Smooth muscle cell of the umbilical artery (primary cell): ENCODE data around the gene KRTAP3-3. TPM values are rescaled to one million over a fixed set of nuclear protein-coding genes. Genes with fewer than 3 reads are reported as not detected.

ENCODE experiments used
- total RNA-seq: library from RNA; depleted of rRNA; stranded (reverse); fragments of >200 nt; gene quantifications from 2 replicates; pipeline ENCODE4 v1.2.3, GENCODE V29; 2014

The KRTAP3-3 gene
- total RNA-seq = not detected in 2 replicates

GRCh38 chr17:40993839-40994238 is at the start of gene KRTAP3-3:
KRTAP3-3 (minus strand) TSS chr17:40994164; CDS start chr17:40994097, 67 bp downstream.

GRCh38 chr17:41040783-41041571 is 47.0 kb upstream of the KRTAP3-3 start, which contains the start of gene KRTAP1-1:
KRTAP1-1 (minus strand) TSS chr17:41041450; CDS start chr17:41041397, 53 bp downstream.

GRCh38 chr17:41034346-41034935 is 40.5 kb upstream of the KRTAP3-3 start, which contains the start of gene KRTAP1-3:
KRTAP1-3 (minus strand) TSS chr17:41034874; CDS start chr17:41034821, 53 bp downstream.

DNA sequence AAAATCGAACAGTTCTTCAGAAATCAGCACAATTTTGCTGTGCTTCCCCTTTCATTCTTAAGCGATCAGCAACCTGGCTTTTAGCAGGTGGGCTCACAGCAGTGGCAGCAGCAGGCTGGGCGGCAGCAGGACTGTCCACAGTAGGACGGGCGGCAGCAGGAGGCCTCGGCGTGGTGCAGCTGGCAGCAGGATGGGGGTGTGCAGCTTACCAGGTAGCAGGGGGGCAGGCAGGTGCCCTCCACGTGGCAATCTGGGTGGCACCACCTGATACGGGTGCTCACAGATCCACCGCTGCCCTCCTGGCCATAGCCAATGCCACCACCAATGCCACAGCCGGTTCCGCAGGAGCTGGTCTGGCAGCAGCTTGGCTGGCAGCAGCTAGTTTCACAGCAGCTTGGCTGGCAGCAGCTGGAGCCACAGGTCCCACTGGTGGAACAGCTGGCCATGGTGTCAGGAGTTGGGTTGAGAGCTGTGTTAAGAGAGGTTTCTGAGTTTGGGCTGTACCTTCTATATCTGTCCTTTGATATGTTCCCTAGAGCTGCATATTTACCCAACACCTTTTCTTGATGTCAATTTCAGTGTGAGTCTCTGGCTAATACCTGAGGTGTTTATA is 35.8 kb upstream of the KRTAP3-3 start, which contains the start of gene KRTAP1-4:
Gene KRTAP1-4 (minus strand): TSS at position 563 of the 613 bp plus-strand sequence. CDS start 117 bp downstream, at position 446.

GRCh38 chr17:41026715-41027471 is 32.9 kb upstream of the KRTAP3-3 start, which contains the start of gene KRTAP1-5:
KRTAP1-5 (minus strand) TSS chr17:41027208; CDS start chr17:41027155, 53 bp downstream.

DNA sequence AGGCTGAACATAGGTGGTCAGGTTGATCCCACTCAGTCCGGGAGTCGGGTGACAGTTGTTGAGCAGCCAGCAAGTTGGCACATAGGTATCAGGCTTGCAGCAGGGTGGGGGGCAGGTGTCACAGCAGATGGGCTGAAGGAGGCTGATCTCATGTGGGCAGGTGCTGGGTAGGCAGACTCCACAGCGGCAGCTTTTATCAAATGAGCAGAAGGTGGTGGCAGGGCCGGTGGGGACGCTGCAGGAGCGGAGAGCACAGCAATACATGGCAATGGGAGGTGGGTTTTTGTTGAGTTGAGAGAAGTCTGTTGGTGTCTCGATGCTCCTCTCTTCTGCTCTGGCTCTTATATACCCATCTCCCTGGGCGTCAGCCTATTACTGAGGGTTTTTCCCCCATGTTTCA is 14.8 kb upstream of the KRTAP3-3 start, which contains the start of gene KRTAP3-1:
Gene KRTAP3-1 (minus strand): TSS at position 318 of the 400 bp plus-strand sequence. CDS start 54 bp downstream, at position 264.

DNA sequence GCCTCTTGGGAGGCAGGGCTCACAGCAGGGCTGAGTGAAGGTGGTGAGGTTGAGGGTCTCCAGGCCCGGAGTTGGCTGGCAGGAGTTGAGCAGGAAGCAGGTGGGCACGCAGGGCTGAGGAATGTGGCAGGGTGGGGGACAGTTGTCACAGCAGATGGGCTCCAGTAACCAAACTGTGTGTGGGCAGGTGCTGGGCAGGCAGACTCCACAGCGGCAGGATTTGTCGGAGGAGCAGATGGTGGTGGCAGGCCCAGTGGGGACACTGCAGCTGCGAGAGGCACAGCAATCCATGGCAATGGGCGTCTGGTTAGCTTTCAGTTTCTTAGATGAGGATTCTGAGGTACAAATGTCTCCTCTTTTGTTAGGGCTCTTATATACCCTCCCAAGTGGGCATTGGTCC is 5.6 kb upstream of the KRTAP3-3 start, which contains the start of gene KRTAP3-2:
Gene KRTAP3-2 (minus strand): TSS at position 344 of the 400 bp plus-strand sequence. CDS start 53 bp downstream, at position 291.

GRCh38 chr17:40984226-40984625 is 9.7 kb downstream of the KRTAP3-3 start, which contains the start of gene KRT40:
KRT40 (minus strand) TSS chr17:40984326; CDS start chr17:40984273, 53 bp downstream.

DNA sequence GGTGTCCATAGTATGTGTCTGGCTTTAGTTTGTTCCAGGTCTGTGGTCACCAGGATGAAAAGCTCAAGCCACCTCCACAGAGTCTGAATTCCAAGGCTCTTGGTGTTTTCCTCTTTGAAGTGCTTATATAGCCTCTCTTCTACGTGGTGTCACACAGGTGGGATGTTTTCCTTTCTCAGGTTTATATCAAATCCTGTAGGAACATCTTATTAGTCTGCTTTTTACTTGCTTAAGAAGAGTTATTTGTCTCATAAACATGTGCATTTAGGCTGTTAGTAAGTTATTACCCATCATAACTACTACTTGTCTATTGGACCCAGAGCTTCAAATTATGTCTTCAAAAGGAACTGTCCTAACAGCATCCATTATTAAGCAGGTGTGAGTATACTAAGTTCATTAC is 27.1 kb downstream of the KRTAP3-3 start, which contains the start of gene KRT39:
Gene KRT39 (minus strand): TSS at position 101 of the 400 bp plus-strand sequence. CDS start 92 bp downstream, at position 9.

Other genes starting within 250 kb of the KRTAP3-3 start
- not detected in 2 replicates for gene KRT25, start 238.8 kb downstream of the KRTAP3-3 start, total RNA-seq
- gene KRT26, start 222.0 kb downstream of the KRTAP3-3 start, total RNA-seq = not detected in 2 replicates
- not detected in 2 replicates for gene KRT27, start 211.6 kb downstream of the KRTAP3-3 start, total RNA-seq
- not detected in 2 replicates for gene KRT28, start 194.2 kb downstream of the KRTAP3-3 start, total RNA-seq
- gene KRT10, start 171.6 kb downstream of the KRTAP3-3 start, total RNA-seq = 4.3 and 6.5 TPM in 2 replicates
- not detected in 2 replicates for gene KRT12, start 126.9 kb downstream of the KRTAP3-3 start, total RNA-seq
- not detected in 2 replicates for gene KRT20, start 108.9 kb downstream of the KRTAP3-3 start, total RNA-seq
- gene KRT23, start 56.5 kb downstream of the KRTAP3-3 start, total RNA-seq = 0.28 TPM in 1 of 2 replicates, not detected in the other
- not detected in 2 replicates for gene KRT39, start 27.2 kb downstream of the KRTAP3-3 start, total RNA-seq
- gene KRT40, start 9.8 kb downstream of the KRTAP3-3 start, total RNA-seq = not detected in 2 replicates
- not detected in 2 replicates for gene KRTAP3-2, start 5.7 kb upstream of the KRTAP3-3 start, total RNA-seq
- gene KRTAP3-1, start 15.0 kb upstream of the KRTAP3-3 start, total RNA-seq = not detected in 2 replicates
- gene KRTAP1-5, start 33.0 kb upstream of the KRTAP3-3 start, total RNA-seq = 0.23 and 0.30 TPM in 2 replicates
- gene KRTAP1-4, start 36.0 kb upstream of the KRTAP3-3 start, total RNA-seq = not detected in 2 replicates
- not detected in 2 replicates for gene KRTAP1-3, start 40.7 kb upstream of the KRTAP3-3 start, total RNA-seq
- not detected in 2 replicates for gene KRTAP1-1, start 47.3 kb upstream of the KRTAP3-3 start, total RNA-seq
- gene KRTAP2-1, start 53.2 kb upstream of the KRTAP3-3 start, total RNA-seq = not detected in 2 replicates
- not detected in 2 replicates for gene KRTAP2-2, start 61.1 kb upstream of the KRTAP3-3 start, total RNA-seq
- gene KRTAP2-3, start 66.0 kb upstream of the KRTAP3-3 start, total RNA-seq = 0.65 TPM in 1 of 2 replicates, not detected in the other
- gene KRTAP2-4, start 71.7 kb upstream of the KRTAP3-3 start, total RNA-seq = not detected in 2 replicates
- not detected in 2 replicates for gene KRTAP4-7, start 90.0 kb upstream of the KRTAP3-3 start, total RNA-seq
- gene KRTAP4-8, start 104.0 kb upstream of the KRTAP3-3 start, total RNA-seq = not detected in 2 replicates
- not detected in 2 replicates for gene KRTAP4-16, start 108.0 kb upstream of the KRTAP3-3 start, total RNA-seq
- gene KRTAP4-9, start 111.2 kb upstream of the KRTAP3-3 start, total RNA-seq = not detected in 2 replicates
- not detected in 2 replicates for gene KRTAP4-11, start 124.2 kb upstream of the KRTAP3-3 start, total RNA-seq
- gene KRTAP4-12, start 130.0 kb upstream of the KRTAP3-3 start, total RNA-seq = not detected in 2 replicates
- not detected in 2 replicates for gene KRTAP4-6, start 146.4 kb upstream of the KRTAP3-3 start, total RNA-seq
- gene KRTAP4-5, start 155.7 kb upstream of the KRTAP3-3 start, total RNA-seq = not detected in 2 replicates
- not detected in 2 replicates for gene KRTAP4-4, start 166.6 kb upstream of the KRTAP3-3 start, total RNA-seq
- not detected in 2 replicates for gene KRTAP4-3, start 174.1 kb upstream of the KRTAP3-3 start, total RNA-seq
- gene KRTAP4-2, start 184.1 kb upstream of the KRTAP3-3 start, total RNA-seq = not detected in 2 replicates
- not detected in 2 replicates for gene KRTAP4-1, start 190.7 kb upstream of the KRTAP3-3 start, total RNA-seq
- not detected in 2 replicates for gene KRTAP9-1, start 195.7 kb upstream of the KRTAP3-3 start, total RNA-seq
- not detected in 2 replicates for gene KRTAP9-2, start 232.5 kb upstream of the KRTAP3-3 start, total RNA-seq
- not detected in 2 replicates for gene KRTAP9-3, start 238.3 kb upstream of the KRTAP3-3 start, total RNA-seq
- not detected in 2 replicates for gene KRTAP9-8, start 243.8 kb upstream of the KRTAP3-3 start, total RNA-seq